ENCODE data around the gene ANOS1.

GRCh38 chrX:8711401-8711800, 20.5 kb downstream of the ANOS1 start:
- TF ChIP-seq CTCF (IDR thresholded peaks at IDR 0.05; ENCODE audit: low read length) (no peak), EZH2 (optimal IDR thresholded peaks at IDR 0.05; ENCODE audit: low read depth, low read length) (no peak), EZH2phosphoT487 (IDR thresholded peaks at IDR 0.05; ENCODE audit: low read length) (no peak)
